ENCODE results near the gene IL15RA.

The IL15RA gene

DNA sequence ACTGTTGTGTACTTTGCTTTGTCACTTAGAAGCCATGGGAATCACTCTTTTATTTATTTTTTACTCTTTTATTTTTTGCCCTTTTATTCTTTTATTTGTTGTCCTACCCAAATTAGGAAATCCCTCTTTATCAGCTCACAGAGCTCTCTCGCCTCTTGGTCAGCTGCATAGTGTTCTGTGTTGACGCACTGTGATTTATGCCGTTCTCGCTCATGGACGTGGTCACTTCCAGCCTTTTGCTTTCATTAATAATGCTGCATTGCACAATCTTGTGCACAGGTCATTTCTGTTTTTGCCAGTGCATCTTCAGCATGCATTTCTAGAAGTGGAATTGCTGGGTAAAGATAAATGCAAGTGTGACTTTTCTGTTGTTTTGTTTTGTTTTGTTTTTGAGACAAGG is 45.0 kb downstream of the IL15RA start:
- H3K9ac ChIP-seq (ENCODE audit: low read length) = no peak overlapping the region
- no peaks in the 10 kb centered on the region for H4K20me1 ChIP-seq (ENCODE audit: insufficient read depth, low read length)
- no peak overlapping the region for H3K27ac ChIP-seq (ENCODE audit: low read length)
- no peaks in the 10 kb centered on the region for H3K36me3 ChIP-seq (replicated peaks; ENCODE audit: low read depth, low read length)
- no peak for TF ChIP-seq EZH2phosphoT487 (IDR thresholded peaks at IDR 0.05; ENCODE audit: low read depth)
- TF ChIP-seq, protein P1, sequence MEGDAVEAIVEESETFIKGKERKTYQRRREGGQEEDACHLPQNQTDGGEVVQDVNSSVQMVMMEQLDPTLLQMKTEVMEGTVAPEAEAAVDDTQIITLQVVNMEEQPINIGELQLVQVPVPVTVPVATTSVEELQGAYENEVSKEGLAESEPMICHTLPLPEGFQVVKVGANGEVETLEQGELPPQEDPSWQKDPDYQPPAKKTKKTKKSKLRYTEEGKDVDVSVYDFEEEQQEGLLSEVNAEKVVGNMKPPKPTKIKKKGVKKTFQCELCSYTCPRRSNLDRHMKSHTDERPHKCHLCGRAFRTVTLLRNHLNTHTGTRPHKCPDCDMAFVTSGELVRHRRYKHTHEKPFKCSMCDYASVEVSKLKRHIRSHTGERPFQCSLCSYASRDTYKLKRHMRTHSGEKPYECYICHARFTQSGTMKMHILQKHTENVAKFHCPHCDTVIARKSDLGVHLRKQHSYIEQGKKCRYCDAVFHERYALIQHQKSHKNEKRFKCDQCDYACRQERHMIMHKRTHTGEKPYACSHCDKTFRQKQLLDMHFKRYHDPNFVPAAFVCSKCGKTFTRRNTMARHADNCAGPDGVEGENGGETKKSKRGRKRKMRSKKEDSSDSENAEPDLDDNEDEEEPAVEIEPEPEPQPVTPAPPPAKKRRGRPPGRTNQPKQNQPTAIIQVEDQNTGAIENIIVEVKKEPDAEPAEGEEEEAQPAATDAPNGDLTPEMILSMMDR (IDR thresholded peaks at IDR 0.05; ENCODE audit: low read depth, low read length) = no peak
- H3K4me2 ChIP-seq (ENCODE audit: low read length) = no peak overlapping the region
- H3K4me3 ChIP-seq (ENCODE audit: low read length) = no peak overlapping the region
- H3K4me1 ChIP-seq (ENCODE audit: low read length) = no peaks in the 10 kb centered on the region
- H3K9me3 ChIP-seq (ENCODE audit: insufficient read depth, low read length) = no peaks in the 10 kb centered on the region
- H3K27me3 ChIP-seq (ENCODE audit: low read depth, low read length) = no peaks in the 10 kb centered on the region
- H3K79me2 ChIP-seq (ENCODE audit: low read length) = no peaks in the 10 kb centered on the region
- no peak overlapping the region for H2AFZ ChIP-seq (ENCODE audit: low read depth, low read length)

- no peak for TF ChIP-seq EZH2phosphoT487 (IDR thresholded peaks at IDR 0.05; ENCODE audit: low read depth)
- TF ChIP-seq, protein P1 (IDR thresholded peaks at IDR 0.05; ENCODE audit: low read depth, low read length) = no peak
- Histone ChIP-seq H3K79me2 (ENCODE audit: low read length) (no peaks in the 10 kb centered on the region), H4K20me1 (ENCODE audit: insufficient read depth, low read length) (no peaks in the 10 kb centered on the region), H3K36me3 (replicated peaks; ENCODE audit: low read depth, low read length) (peaks cover 2% of the 10 kb centered on the region), H3K4me2 (ENCODE audit: low read length) (no peak overlapping the region), H3K4me1 (ENCODE audit: low read length) (no peaks in the 10 kb centered on the region), H3K4me3 (ENCODE audit: low read length) (no peak overlapping the region), H3K27ac (ENCODE audit: low read length) (no peak overlapping the region), H2AFZ (ENCODE audit: low read depth, low read length) (no peak overlapping the region), H3K9me3 (ENCODE audit: insufficient read depth, low read length) (no peaks in the 10 kb centered on the region), H3K27me3 (ENCODE audit: low read depth, low read length) (no peaks in the 10 kb centered on the region), H3K9ac (ENCODE audit: low read length) (no peak overlapping the region)
Measured at GRCh38 chr10:5930272-5930671, 47.1 kb downstream of the IL15RA start.

DNA sequence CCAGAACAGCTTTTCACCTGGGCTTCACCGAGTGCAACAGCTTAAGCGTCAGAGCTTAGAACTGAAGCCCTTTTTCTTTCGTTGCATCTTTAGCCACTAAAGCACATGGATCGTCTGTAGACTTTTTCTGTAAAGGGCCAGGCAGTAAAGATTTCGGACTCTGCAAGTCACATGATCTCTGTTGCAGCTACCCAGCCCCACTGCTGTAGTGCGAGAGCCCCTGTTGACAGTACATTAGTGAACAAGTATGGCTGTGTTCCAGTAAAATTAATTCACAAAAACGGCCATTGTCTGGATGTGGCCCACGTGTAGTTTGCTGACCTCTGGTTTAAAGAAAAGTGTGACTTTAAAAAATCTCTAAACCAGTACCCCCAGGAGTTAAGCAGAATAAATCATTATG is 47.9 kb downstream of the IL15RA start:
- Histone ChIP-seq H3K36me3 (replicated peaks; ENCODE audit: low read depth, low read length) (peaks cover 2% of the 10 kb centered on the region), H3K9me3 (ENCODE audit: insufficient read depth, low read length) (no peaks in the 10 kb centered on the region), H3K4me1 (ENCODE audit: low read length) (no peaks in the 10 kb centered on the region), H3K4me2 (ENCODE audit: low read length) (no peak overlapping the region), H3K27me3 (ENCODE audit: low read depth, low read length) (no peaks in the 10 kb centered on the region), H3K27ac (ENCODE audit: low read length) (no peak overlapping the region), H3K9ac (ENCODE audit: low read length) (no peak overlapping the region), H3K79me2 (ENCODE audit: low read length) (no peaks in the 10 kb centered on the region), H2AFZ (ENCODE audit: low read depth, low read length) (no peak overlapping the region), H3K4me3 (ENCODE audit: low read length) (no peak overlapping the region), H4K20me1 (ENCODE audit: insufficient read depth, low read length) (no peaks in the 10 kb centered on the region)
- TF ChIP-seq, protein P1 (IDR thresholded peaks at IDR 0.05; ENCODE audit: low read depth, low read length) = no peak
- no peak for TF ChIP-seq EZH2phosphoT487 (IDR thresholded peaks at IDR 0.05; ENCODE audit: low read depth)

DNA sequence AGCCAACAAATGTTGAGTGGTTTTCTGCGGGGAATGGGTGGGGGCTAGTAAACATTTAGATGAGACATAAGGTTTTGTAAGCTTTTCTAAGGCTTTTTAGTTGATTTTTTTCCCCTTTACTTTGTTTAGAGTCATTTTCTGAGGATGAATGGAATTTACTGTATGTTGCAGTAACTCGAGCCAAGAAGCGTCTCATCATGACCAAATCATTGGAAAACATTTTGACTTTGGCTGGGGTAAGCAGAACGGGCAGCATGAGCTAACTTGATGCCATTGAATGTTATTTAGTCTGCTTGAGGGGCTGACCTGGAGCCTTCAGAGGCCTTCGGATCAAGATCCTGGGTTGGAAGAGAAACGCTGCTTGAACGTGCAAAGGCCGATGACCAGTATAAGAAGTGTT is 50.0 kb downstream of the IL15RA start:
- no peaks in the 10 kb centered on the region for H3K4me1 ChIP-seq (ENCODE audit: low read length)
- no peak overlapping the region for H2AFZ ChIP-seq (ENCODE audit: low read depth, low read length)
- peaks cover 2% of the 10 kb centered on the region for H3K36me3 ChIP-seq (replicated peaks; ENCODE audit: low read depth, low read length)
- H3K4me3 ChIP-seq (ENCODE audit: low read length) = no peak overlapping the region
- H3K27ac ChIP-seq (ENCODE audit: low read length) = no peak overlapping the region
- H3K9me3 ChIP-seq (ENCODE audit: insufficient read depth, low read length) = no peaks in the 10 kb centered on the region
- H3K27me3 ChIP-seq (ENCODE audit: low read depth, low read length) = no peaks in the 10 kb centered on the region
- H3K9ac ChIP-seq (ENCODE audit: low read length) = no peak overlapping the region
- no peak overlapping the region for H3K4me2 ChIP-seq (ENCODE audit: low read length)
- H3K79me2 ChIP-seq (ENCODE audit: low read length) = no peaks in the 10 kb centered on the region
- TF ChIP-seq, protein P1 (IDR thresholded peaks at IDR 0.05; ENCODE audit: low read depth, low read length) = no peak
- no peak for TF ChIP-seq EZH2phosphoT487 (IDR thresholded peaks at IDR 0.05; ENCODE audit: low read depth)
- H4K20me1 ChIP-seq (ENCODE audit: insufficient read depth, low read length) = no peaks in the 10 kb centered on the region
